Trophoblast cell (in vitro differentiated cells and primary cell): Measurements from ENCODE around the gene SNAP23.
A peak's percentile ranks its signal among the peaks of the same experiment; 100 is the strongest.

Experiments
- DNase-seq, 2 donors: peaks; one replicate each; pipeline ENCODE4 v3.0.0-alpha.2; 2016
- H2AFZ ChIP-seq: 2 replicates; pipeline ENCODE4 v1.6.1; 2013; ENCODE audit warnings: low read length, moderate library complexity, mild to moderate bottlenecking; ENCODE audit not compliant: insufficient read depth, poor library complexity
- H2AK5ac ChIP-seq: 2 replicates; pipeline ENCODE4 v1.6.1; 2013; ENCODE audit warnings: mild to moderate bottlenecking, low read length
- H2BK120ac ChIP-seq: 2 replicates; pipeline ENCODE4 v1.6.1; 2013; ENCODE audit warnings: low read length, mild to moderate bottlenecking, moderate library complexity; ENCODE audit not compliant: insufficient read depth, poor library complexity
- H2BK12ac ChIP-seq: 2 replicates; pipeline ENCODE4 v1.6.1; 2013; ENCODE audit warnings: mild to moderate bottlenecking, low read length, moderate library complexity
- H2BK5ac ChIP-seq: 2 replicates; pipeline ENCODE4 v1.6.1; 2013; ENCODE audit warnings: low read length, low read depth, moderate library complexity, mild to moderate bottlenecking; ENCODE audit not compliant: poor library complexity
- H3K14ac ChIP-seq: 2 replicates; pipeline ENCODE4 v1.6.1; 2013; ENCODE audit warnings: mild to moderate bottlenecking, low read length
- H3K18ac ChIP-seq: 2 replicates; pipeline ENCODE4 v1.6.1; 2013; ENCODE audit warnings: mild to moderate bottlenecking, low read length
- H3K23ac ChIP-seq: 2 replicates; pipeline ENCODE4 v1.6.1; 2013; ENCODE audit warnings: low read length
- H3K27ac ChIP-seq: 2 replicates; pipeline ENCODE4 v1.5.1; 2013; ENCODE audit warnings: low read depth, mild to moderate bottlenecking, inconsistent platforms, low read length, moderate library complexity
- H3K27me3 ChIP-seq: 2 replicates; pipeline ENCODE4 v1.6.1; 2013; ENCODE audit warnings: inconsistent platforms, mild to moderate bottlenecking, low read length, moderate library complexity; ENCODE audit not compliant: insufficient read depth
- H3K36me3 ChIP-seq, 2 experiments: 1 replicate in 1 of 2; 2 replicates in 1 of 2; pipeline ENCODE4 v1.6.1; 2013; ENCODE audit warnings: low read length in 2 of 2, mild to moderate bottlenecking in 2 of 2, moderate library complexity in 1 of 2; ENCODE audit not compliant: insufficient read depth in 2 of 2, control insufficient read depth in 1 of 2
- H3K4ac ChIP-seq: 2 replicates; pipeline ENCODE4 v1.6.1; 2013; ENCODE audit warnings: low read depth, mild to moderate bottlenecking, low read length, moderate library complexity
- H3K4me1 ChIP-seq, 2 experiments: 1 replicate in 1 of 2; 2 replicates in 1 of 2; pipeline ENCODE4 v1.6.1; 2013; ENCODE audit warnings: low read length in 2 of 2, mild to moderate bottlenecking in 2 of 2, moderate library complexity in 1 of 2; ENCODE audit not compliant: insufficient read depth in 2 of 2, control insufficient read depth in 1 of 2
- H3K4me2 ChIP-seq: 2 replicates; pipeline ENCODE4 v1.6.1; 2013; ENCODE audit warnings: inconsistent platforms, mild to moderate bottlenecking, low read length, moderate library complexity
- H3K4me3 ChIP-seq: 2 replicates; pipeline ENCODE4 v1.5.1; 2013; ENCODE audit warnings: mild to moderate bottlenecking, low read depth, low read length, inconsistent platforms
- H3K79me1 ChIP-seq: one replicate; pipeline ENCODE4 v1.6.1; 2013; ENCODE audit warnings: low read length
- H3K79me2 ChIP-seq: 2 replicates; pipeline ENCODE4 v1.6.1; 2013; ENCODE audit warnings: low read length, mild to moderate bottlenecking; ENCODE audit not compliant: control insufficient read depth, insufficient read depth, poor library complexity
- H3K9ac ChIP-seq: 2 replicates; pipeline ENCODE4 v1.6.1; 2013; ENCODE audit warnings: mild to moderate bottlenecking, low read length
- H3K9me3 ChIP-seq: 2 replicates; pipeline ENCODE4 v1.6.1; 2013; ENCODE audit warnings: low read depth, mild to moderate bottlenecking, control low read depth, inconsistent platforms, low read length; ENCODE audit not compliant: insufficient read depth
- H4K12ac ChIP-seq: 2 replicates; pipeline ENCODE4 v1.6.1; 2013; ENCODE audit warnings: low read depth, mild to moderate bottlenecking, low read length, moderate library complexity
- H4K8ac ChIP-seq: 2 replicates; pipeline ENCODE4 v1.6.1; 2013; ENCODE audit warnings: low read depth, mild to moderate bottlenecking, low read length, moderate library complexity
- H4K91ac ChIP-seq: one replicate; pipeline ENCODE4 v1.6.1; 2013; ENCODE audit warnings: low read depth, mild to moderate bottlenecking, low read length, moderate library complexity
- WGBS: extraction: QIAGEN DNeasy Blood & Tissue Kit; methylation state at CpG from one replicate; pipeline ENCODE4 v1.1.7; 2013; ENCODE audit warnings: missing lambda C conversion rate; ENCODE audit not compliant: insufficient read length, insufficient coverage; ENCODE audit errors: extremely low coverage; 5-methylcytosine and 5-hydroxymethylcytosine counted together

The SNAP23 gene

GRCh38 chr15:42511007-42511391 is 15.6 kb downstream of the SNAP23 start:
- Histone ChIP-seq H3K4me3 (no peak overlapping the region), H2BK5ac (no peak overlapping the region), H2AFZ (no peak overlapping the region), H3K9ac (no peak overlapping the region), H3K4ac (no peak overlapping the region), H3K27me3 (no peaks in the 10 kb centered on the region), H2BK120ac (no peak overlapping the region), H2BK12ac (no peak overlapping the region), H4K91ac (no peak overlapping the region), H3K23ac (no peak overlapping the region), H2AK5ac (no peak overlapping the region), H4K8ac (no peak overlapping the region), H3K4me1 (no peaks in the 10 kb centered on the region), H4K12ac (no peak overlapping the region), H3K4me2 (no peak overlapping the region), H3K79me1 (no peaks in the 10 kb centered on the region), H3K18ac (no peak overlapping the region), H3K9me3 (no peaks in the 10 kb centered on the region), H3K14ac (no peak overlapping the region), H3K36me3 (peaks cover 7 to 8% of the 10 kb centered on the region in 2 experiments), H3K27ac (no peak overlapping the region), H3K79me2 (no peaks in the 10 kb centered on the region)
- DNase-seq, result peak; percentile 69 to 95
- no CpG with 5 or more reads among the region's 4 CpGs for WGBS

GRCh38 chr15:42523331-42523730 is 27.9 kb downstream of the SNAP23 start:
- WGBS, result no CpG with 5 or more reads among the region's 2 CpGs
- Histone ChIP-seq H3K4ac (no peak overlapping the region), H3K79me2 (no peaks in the 10 kb centered on the region), H4K12ac (no peak overlapping the region), H3K9ac (no peak overlapping the region), H3K4me3 (no peak overlapping the region), H3K4me1 (no peaks in the 10 kb centered on the region), H2BK120ac (no peak overlapping the region), H2AFZ (no peak overlapping the region), H3K9me3 (no peaks in the 10 kb centered on the region), H2BK12ac (no peak overlapping the region), H3K14ac (no peak overlapping the region), H3K23ac (no peak overlapping the region), H2AK5ac (no peak overlapping the region), H3K36me3 (peaks cover 13 to 20% of the 10 kb centered on the region in 2 experiments), H3K4me2 (no peak overlapping the region), H3K27ac (no peak overlapping the region), H3K27me3 (no peaks in the 10 kb centered on the region), H3K79me1 (no peaks in the 10 kb centered on the region), H4K8ac (no peak overlapping the region), H2BK5ac (no peak overlapping the region), H3K18ac (no peak overlapping the region), H4K91ac (no peak overlapping the region)
- DNase-seq, result no peak

- no CpG with 5 or more reads among the region's 3 CpGs for WGBS
- no peaks in the 10 kb centered on the region for H3K79me1 ChIP-seq
- no peaks in the 10 kb centered on the region for H3K79me2 ChIP-seq
- H3K9me3 ChIP-seq, result no peaks in the 10 kb centered on the region
- H3K4me1 ChIP-seq, result no peaks in the 10 kb centered on the region
- no peak overlapping the region for H2AFZ ChIP-seq
- H2AK5ac ChIP-seq, result no peak overlapping the region
- no peak overlapping the region for H2BK120ac ChIP-seq
- no peak overlapping the region for H3K23ac ChIP-seq
- H3K18ac ChIP-seq, result no peak overlapping the region
- H3K4ac ChIP-seq, result no peak overlapping the region
- no peak overlapping the region for H3K9ac ChIP-seq
- H3K27ac ChIP-seq, result no peak overlapping the region
- no peak overlapping the region for H2BK12ac ChIP-seq
- no peak overlapping the region for H4K8ac ChIP-seq
- no peak overlapping the region for H3K4me3 ChIP-seq
- H2BK5ac ChIP-seq, result no peak overlapping the region
- H3K14ac ChIP-seq, result no peak overlapping the region
- no peak overlapping the region for H4K91ac ChIP-seq
- no peak overlapping the region for H4K12ac ChIP-seq
- H3K4me2 ChIP-seq, result no peak overlapping the region
- H3K36me3 ChIP-seq, result peaks cover 17 to 18% of the 10 kb centered on the region in 2 experiments
- DNase-seq, result no peak
- H3K27me3 ChIP-seq, result no peaks in the 10 kb centered on the region
These were observed 33.5 kb downstream of the SNAP23 start for GRCh38 chr15:42528970-42529369.

GRCh38 chr15:42533246-42533645 is 37.8 kb downstream of the SNAP23 start:
- no peak overlapping the region for H3K27ac ChIP-seq
- DNase-seq, result no peak
- no peak overlapping the region for H3K4ac ChIP-seq
- H2AFZ ChIP-seq, result no peak overlapping the region
- no peak overlapping the region for H3K23ac ChIP-seq
- no peak overlapping the region for H3K4me3 ChIP-seq
- H3K4me2 ChIP-seq, result no peak overlapping the region
- no peaks in the 10 kb centered on the region for H3K4me1 ChIP-seq
- H2AK5ac ChIP-seq, result no peak overlapping the region
- H3K36me3 ChIP-seq, result peaks cover 11 to 12% of the 10 kb centered on the region in 2 experiments
- H3K9me3 ChIP-seq, result no peaks in the 10 kb centered on the region
- no peak overlapping the region for H2BK5ac ChIP-seq
- H3K79me1 ChIP-seq, result no peaks in the 10 kb centered on the region
- H4K91ac ChIP-seq, result no peak overlapping the region
- no peak overlapping the region for H3K14ac ChIP-seq
- no peaks in the 10 kb centered on the region for H3K79me2 ChIP-seq
- no peak overlapping the region for H2BK120ac ChIP-seq
- no peak overlapping the region for H3K18ac ChIP-seq
- H2BK12ac ChIP-seq, result no peak overlapping the region
- no peak overlapping the region for H4K8ac ChIP-seq
- no CpG with 5 or more reads among the region's 1 CpG for WGBS
- no peaks in the 10 kb centered on the region for H3K27me3 ChIP-seq
- no peak overlapping the region for H3K9ac ChIP-seq
- H4K12ac ChIP-seq, result no peak overlapping the region
